ENCODE measurements around the gene AKAP13.

AKAP13 gene

DNA sequence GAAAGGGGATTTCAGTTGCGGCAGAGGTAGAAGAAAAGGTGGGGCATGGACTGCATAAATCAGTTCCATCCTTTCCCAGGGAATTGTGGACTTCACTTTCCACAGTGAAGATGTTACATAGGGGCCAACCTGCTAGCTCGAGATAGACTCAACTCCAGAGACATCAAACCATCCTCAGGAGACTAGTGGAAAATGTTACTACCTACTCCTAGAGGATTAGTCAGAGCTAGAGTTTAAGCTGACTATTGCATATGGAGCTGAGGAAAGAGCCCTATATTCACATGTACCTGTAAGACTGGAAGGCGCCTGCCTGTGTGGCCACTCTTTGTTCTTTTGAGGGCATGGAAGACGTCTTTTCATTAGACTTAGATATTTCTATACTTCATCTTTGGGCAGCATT is 345.2 kb downstream of the AKAP13 start:
- DNase-seq (ENCODE audit: insufficient read length, low spot score), result no peak
- no peak for FAIRE-seq
- no peak for TF ChIP-seq SPI1 (IDR thresholded peaks at IDR 0.05; ENCODE audit: low read depth, low read length)
- TF ChIP-seq POLR2AphosphoS5 (IDR thresholded peaks at IDR 0.05; ENCODE audit: low read depth, low read length), result no peak
- no peak for TF ChIP-seq POLR2A (IDR thresholded peaks at IDR 0.05; ENCODE audit: low read depth, low read length)
- TF ChIP-seq PAX5 (IDR thresholded peaks at IDR 0.05; ENCODE audit: insufficient read depth, low read length, severe bottlenecking), result no peak
- no peak for TF ChIP-seq POU2F2 (IDR thresholded peaks at IDR 0.05; ENCODE audit: low read depth, low read length)
- no peak for TF ChIP-seq TAF1 (IDR thresholded peaks at IDR 0.05; ENCODE audit: low read depth, low read length)

DNA sequence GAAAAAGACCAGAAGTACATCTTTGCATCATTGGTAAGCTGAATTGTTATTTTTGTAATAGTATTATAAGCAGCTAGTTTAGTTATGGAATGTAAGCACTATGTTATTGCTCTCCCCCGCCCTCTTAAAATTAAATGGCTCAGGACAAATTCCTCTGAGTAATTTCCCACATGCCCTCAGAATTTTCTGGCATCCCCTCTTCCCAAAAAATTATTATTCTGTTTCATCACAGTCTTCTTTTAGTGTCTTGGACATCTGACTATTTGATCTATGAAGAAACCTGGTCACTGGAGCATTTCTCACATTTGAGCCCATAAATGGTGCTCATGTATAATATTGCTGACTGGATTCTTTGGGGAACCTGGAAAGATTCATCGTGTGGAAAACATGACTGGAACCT is 346.1 kb downstream of the AKAP13 start:
- FAIRE-seq, result no peak
- TF ChIP-seq POU2F2 (IDR thresholded peaks at IDR 0.05; ENCODE audit: low read depth, low read length), result no peak
- no peak for TF ChIP-seq POLR2AphosphoS5 (IDR thresholded peaks at IDR 0.05; ENCODE audit: low read depth, low read length)
- no peak for TF ChIP-seq PAX5 (IDR thresholded peaks at IDR 0.05; ENCODE audit: insufficient read depth, low read length, severe bottlenecking)
- DNase-seq (ENCODE audit: insufficient read length, low spot score), result no peak

DNA sequence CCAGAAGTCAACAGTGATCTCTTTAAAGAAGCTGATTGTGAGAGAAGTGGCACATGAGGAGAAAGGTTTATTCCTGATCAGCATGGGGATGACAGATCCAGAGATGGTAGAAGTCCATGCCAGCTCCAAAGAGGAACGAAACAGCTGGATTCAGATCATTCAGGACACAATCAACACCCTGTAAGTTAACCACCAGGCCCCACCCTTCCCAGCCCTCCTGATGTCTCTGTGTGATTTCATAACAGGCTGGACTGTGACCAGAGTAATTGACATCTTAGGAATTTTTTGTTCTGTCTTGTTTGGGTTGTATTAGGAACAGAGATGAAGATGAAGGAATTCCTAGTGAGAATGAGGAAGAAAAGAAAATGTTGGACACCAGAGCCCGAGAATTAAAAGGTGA is 346.7 kb downstream of the AKAP13 start:
- FAIRE-seq (no peak), DNase-seq (ENCODE audit: insufficient read length, low spot score) (no peak)
- TF ChIP-seq POLR2AphosphoS5 (IDR thresholded peaks at IDR 0.05; ENCODE audit: low read depth, low read length) (no peak), POLR2A (IDR thresholded peaks at IDR 0.05; ENCODE audit: low read depth, low read length) (no peak), TAF1 (IDR thresholded peaks at IDR 0.05; ENCODE audit: low read depth, low read length) (no peak), POU2F2 (IDR thresholded peaks at IDR 0.05; ENCODE audit: low read depth, low read length) (no peak), PAX5 (IDR thresholded peaks at IDR 0.05; ENCODE audit: insufficient read depth, low read length, severe bottlenecking) (no peak), SPI1 (IDR thresholded peaks at IDR 0.05; ENCODE audit: low read depth, low read length) (no peak)

DNA sequence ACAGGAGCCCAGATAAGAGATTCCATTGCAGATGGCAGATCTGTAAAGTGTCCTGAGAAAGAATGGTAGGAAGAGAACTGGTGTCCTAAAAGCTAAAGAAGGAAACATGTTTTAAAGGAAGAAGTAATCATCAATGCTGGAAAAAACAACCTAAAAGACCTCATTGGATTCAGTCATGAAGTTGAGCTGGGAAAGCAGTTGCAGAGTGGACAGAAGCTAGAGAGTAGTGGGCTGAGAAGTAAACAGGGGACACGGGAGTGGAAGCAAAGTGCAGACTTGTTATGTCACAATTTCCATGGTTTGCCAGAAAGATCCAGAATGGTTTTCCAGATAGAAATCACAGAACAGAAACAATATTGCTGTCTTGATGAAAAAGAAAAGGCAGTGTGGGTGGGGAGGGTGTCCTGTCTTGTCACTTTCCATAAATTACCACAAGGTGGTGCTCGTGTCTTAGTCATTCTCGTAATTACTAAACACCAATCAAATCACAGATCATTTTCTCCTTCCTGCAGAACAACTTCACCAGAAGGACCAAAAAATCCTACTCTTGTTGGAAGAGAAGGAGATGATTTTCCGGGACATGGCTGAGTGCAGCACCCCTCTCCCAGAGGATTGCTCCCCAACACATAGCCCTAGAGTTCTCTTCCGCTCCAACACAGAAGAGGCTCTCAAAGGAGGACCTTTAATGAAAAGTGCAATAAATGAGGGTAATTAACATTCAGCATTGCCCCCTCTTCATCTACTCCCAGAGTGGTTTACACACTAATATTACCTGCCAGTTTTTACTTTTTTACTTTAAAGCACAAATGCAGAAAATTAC is 349.8 kb downstream of the AKAP13 start:
- DNase-seq (ENCODE audit: insufficient read length, low spot score), result no peak
- FAIRE-seq, result peak; percentile 92
- TF ChIP-seq POLR2A (IDR thresholded peaks at IDR 0.05; ENCODE audit: low read depth, low read length) (no peak), POU2F2 (IDR thresholded peaks at IDR 0.05; ENCODE audit: low read depth, low read length) (no peak), PAX5 (IDR thresholded peaks at IDR 0.05; ENCODE audit: insufficient read depth, low read length, severe bottlenecking) (no peak), SPI1 (IDR thresholded peaks at IDR 0.05; ENCODE audit: low read depth, low read length) (no peak), TAF1 (IDR thresholded peaks at IDR 0.05; ENCODE audit: low read depth, low read length) (no peak), POLR2AphosphoS5 (IDR thresholded peaks at IDR 0.05; ENCODE audit: low read depth, low read length) (no peak)

DNA sequence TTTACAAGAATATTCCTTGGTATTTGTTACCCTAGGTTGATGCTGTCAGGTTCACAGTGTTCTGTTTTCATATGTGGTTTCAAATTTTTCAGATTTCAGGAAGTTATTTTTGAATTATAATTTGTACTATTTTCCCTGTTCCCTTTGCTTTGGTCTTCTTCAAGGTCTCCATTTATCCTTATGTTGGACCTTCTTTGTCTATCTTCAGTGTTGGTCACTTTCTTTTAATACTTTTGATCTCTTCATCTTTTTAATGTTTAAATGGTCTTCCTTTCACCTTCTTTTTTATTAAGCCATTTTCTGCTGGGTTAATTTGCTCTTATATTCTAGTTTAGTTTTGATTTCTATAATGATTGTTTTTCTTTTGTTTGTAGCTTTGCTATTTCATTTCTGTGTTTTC is 353.0 kb downstream of the AKAP13 start:
- DNase-seq (ENCODE audit: insufficient read length, low spot score) (no peak), FAIRE-seq (no peak)
- TF ChIP-seq SPI1 (IDR thresholded peaks at IDR 0.05; ENCODE audit: low read depth, low read length) (no peak), POU2F2 (IDR thresholded peaks at IDR 0.05; ENCODE audit: low read depth, low read length) (no peak), POLR2AphosphoS5 (IDR thresholded peaks at IDR 0.05; ENCODE audit: low read depth, low read length) (no peak), PAX5 (IDR thresholded peaks at IDR 0.05; ENCODE audit: insufficient read depth, low read length, severe bottlenecking) (no peak), TAF1 (IDR thresholded peaks at IDR 0.05; ENCODE audit: low read depth, low read length) (no peak), POLR2A (IDR thresholded peaks at IDR 0.05; ENCODE audit: low read depth, low read length) (no peak)

DNA sequence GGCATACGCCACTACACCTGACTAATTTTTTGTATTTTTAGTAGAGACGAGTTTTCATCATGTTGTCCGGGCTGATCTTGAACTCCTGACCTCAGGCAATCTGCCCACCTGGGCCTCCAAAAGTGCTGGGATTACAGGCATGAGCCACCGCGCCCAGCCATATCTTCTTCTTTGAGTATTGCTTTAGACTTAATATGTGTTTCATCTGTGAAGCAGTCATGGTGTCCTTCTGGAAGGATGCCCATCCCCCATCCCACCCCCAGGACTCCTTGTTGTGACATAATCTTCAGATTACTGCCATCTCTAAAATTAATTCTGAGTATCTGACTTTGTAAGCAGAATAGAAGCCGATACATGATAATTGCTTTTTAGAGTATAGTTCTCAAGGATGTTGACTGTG is 356.7 kb downstream of the AKAP13 start:
- no peak for DNase-seq (ENCODE audit: insufficient read length, low spot score)
- TF ChIP-seq POU2F2 (IDR thresholded peaks at IDR 0.05; ENCODE audit: low read depth, low read length) (no peak), POLR2AphosphoS5 (IDR thresholded peaks at IDR 0.05; ENCODE audit: low read depth, low read length) (no peak), SPI1 (IDR thresholded peaks at IDR 0.05; ENCODE audit: low read depth, low read length) (no peak), POLR2A (IDR thresholded peaks at IDR 0.05; ENCODE audit: low read depth, low read length) (no peak), PAX5 (IDR thresholded peaks at IDR 0.05; ENCODE audit: insufficient read depth, low read length, severe bottlenecking) (no peak), TAF1 (IDR thresholded peaks at IDR 0.05; ENCODE audit: low read depth, low read length) (no peak)
- FAIRE-seq, result no peak

DNA sequence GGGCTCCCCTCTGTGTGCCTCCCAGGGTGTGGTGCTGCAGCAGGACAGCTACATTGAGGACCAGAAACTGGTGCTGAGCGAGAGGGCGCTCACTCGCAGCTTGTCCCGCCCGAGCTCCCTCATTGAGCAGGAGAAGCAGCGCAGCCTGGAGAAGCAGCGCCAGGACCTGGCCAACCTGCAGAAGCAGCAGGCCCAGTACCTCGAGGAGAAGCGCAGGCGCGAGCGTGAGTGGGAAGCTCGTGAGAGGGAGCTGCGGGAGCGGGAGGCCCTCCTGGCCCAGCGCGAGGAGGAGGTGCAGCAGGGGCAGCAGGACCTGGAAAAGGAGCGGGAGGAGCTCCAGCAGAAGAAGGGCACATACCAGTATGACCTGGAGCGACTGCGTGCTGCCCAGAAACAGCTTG is 360.6 kb downstream of the AKAP13 start:
- DNase-seq (ENCODE audit: insufficient read length, low spot score) (no peak), FAIRE-seq (no peak)
- TF ChIP-seq POLR2A (IDR thresholded peaks at IDR 0.05; ENCODE audit: low read depth, low read length) (no peak), SPI1 (IDR thresholded peaks at IDR 0.05; ENCODE audit: low read depth, low read length) (no peak), POLR2AphosphoS5 (IDR thresholded peaks at IDR 0.05; ENCODE audit: low read depth, low read length) (no peak; the same call in 1 of the 2 replicates), PAX5 (IDR thresholded peaks at IDR 0.05; ENCODE audit: insufficient read depth, low read length, severe bottlenecking) (no peak), TAF1 (IDR thresholded peaks at IDR 0.05; ENCODE audit: low read depth, low read length) (no peak)

DNA sequence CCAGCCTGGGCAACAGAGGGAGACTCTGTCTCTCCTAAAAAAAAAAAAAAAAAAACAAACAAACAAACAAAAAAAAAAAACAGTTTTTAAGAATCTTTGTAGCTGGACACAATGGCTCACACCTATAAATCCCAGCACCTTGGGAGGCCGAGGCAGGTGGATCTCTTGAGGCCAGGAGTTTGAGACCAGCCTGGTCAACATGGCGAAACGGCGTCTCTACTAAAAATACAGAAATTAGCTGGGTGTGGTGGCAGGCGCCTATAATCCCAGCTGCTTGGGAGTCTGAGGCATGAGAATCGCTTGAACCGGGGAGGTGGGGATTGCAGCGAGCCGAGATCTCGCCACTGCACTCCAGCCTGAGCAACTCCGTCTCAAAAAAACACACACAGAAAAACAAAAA is 361.3 kb downstream of the AKAP13 start:
- no peak for TF ChIP-seq SPI1 (IDR thresholded peaks at IDR 0.05; ENCODE audit: low read depth, low read length)
- no peak for TF ChIP-seq PAX5 (IDR thresholded peaks at IDR 0.05; ENCODE audit: insufficient read depth, low read length, severe bottlenecking)
- TF ChIP-seq TAF1 (IDR thresholded peaks at IDR 0.05; ENCODE audit: low read depth, low read length), result no peak
- no peak for TF ChIP-seq POLR2AphosphoS5 (IDR thresholded peaks at IDR 0.05; ENCODE audit: low read depth, low read length)
- TF ChIP-seq POLR2A (IDR thresholded peaks at IDR 0.05; ENCODE audit: low read depth, low read length), result no peak
- DNase-seq (ENCODE audit: insufficient read length, low spot score) (no peak), FAIRE-seq (no peak)

DNA sequence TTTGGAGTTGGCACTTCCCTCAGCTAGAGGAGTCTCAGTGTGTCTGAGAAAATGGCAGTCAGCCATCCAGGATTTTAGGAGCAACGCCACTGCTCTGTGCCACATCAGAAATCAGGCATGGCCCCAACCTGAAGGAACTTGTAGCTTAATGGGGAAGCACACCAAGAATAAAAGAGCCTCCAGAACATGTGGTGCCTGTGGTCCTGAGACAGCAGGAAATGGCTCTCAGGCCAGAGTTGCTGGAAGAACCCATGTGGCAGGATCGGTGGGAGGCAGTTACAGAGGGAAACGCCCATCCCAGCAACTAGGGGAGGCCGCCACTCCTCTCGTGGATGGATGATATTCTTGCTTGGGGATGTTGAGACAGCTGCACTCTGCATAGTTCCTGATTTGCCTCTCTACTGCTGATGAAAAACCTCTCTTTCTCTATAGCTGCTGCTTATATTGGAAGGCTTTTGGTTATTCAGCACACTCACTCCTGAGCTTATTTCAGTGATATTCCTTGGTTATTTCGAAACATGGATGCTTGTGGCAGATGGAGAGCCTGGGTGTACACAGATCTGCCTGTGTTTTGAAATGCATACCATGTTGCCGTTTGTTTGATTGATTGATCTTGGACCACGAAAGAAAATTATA is 361.9 kb downstream of the AKAP13 start:
- DNase-seq (ENCODE audit: insufficient read length, low spot score) (no peak), FAIRE-seq (no peak)
- no peak for TF ChIP-seq PAX5 (IDR thresholded peaks at IDR 0.05; ENCODE audit: insufficient read depth, low read length, severe bottlenecking)
- TF ChIP-seq POLR2A (IDR thresholded peaks at IDR 0.05; ENCODE audit: low read depth, low read length), result no peak
- no peak for TF ChIP-seq POLR2AphosphoS5 (IDR thresholded peaks at IDR 0.05; ENCODE audit: low read depth, low read length)
- no peak for TF ChIP-seq TAF1 (IDR thresholded peaks at IDR 0.05; ENCODE audit: low read depth, low read length)
- no peak for TF ChIP-seq SPI1 (IDR thresholded peaks at IDR 0.05; ENCODE audit: low read depth, low read length)
- TF ChIP-seq POU2F2 (IDR thresholded peaks at IDR 0.05; ENCODE audit: low read depth, low read length), result no peak

All from GM12891 (cell line).